Endothelial cell (in vitro differentiated cells): ENCODE data around the gene KCNH3. TPM values are rescaled to one million over a fixed set of nuclear protein-coding genes. Genes with fewer than 3 reads are reported as not detected.
A peak's percentile ranks its signal among the peaks of the same experiment; 100 is the strongest.

Source experiments
- DNase-seq: peaks from one replicate; pipeline ENCODE4 v3.0.0; 2021; ENCODE audit warnings: low spot score
- H3K27ac Mint-ChIP-seq: one replicate; pipeline ENCODE4 v1.8.0; 2021; ENCODE audit warnings: mixed read lengths, inconsistent platforms; ENCODE audit not compliant: unreplicated experiment
- H3K27me3 Mint-ChIP-seq: one replicate; pipeline ENCODE4 v1.8.0; 2021; ENCODE audit warnings: mild to moderate bottlenecking, moderate library complexity, mixed read lengths, inconsistent platforms; ENCODE audit not compliant: unreplicated experiment
- H3K36me3 Mint-ChIP-seq: one replicate; pipeline ENCODE4 v1.8.0; 2021; ENCODE audit warnings: mild to moderate bottlenecking, low read depth, mixed read lengths, inconsistent platforms; ENCODE audit not compliant: unreplicated experiment
- H3K4me1 Mint-ChIP-seq: one replicate; pipeline ENCODE4 v1.8.0; 2021; ENCODE audit warnings: mild to moderate bottlenecking, mixed read lengths, inconsistent platforms; ENCODE audit not compliant: unreplicated experiment
- H3K4me3 Mint-ChIP-seq: one replicate; pipeline ENCODE4 v1.8.0; 2021; ENCODE audit warnings: mild to moderate bottlenecking, mixed read lengths, inconsistent platforms; ENCODE audit not compliant: unreplicated experiment
- H3K9me3 Mint-ChIP-seq: one replicate; pipeline ENCODE4 v1.8.0; 2021; ENCODE audit warnings: mixed read lengths, inconsistent platforms; ENCODE audit not compliant: unreplicated experiment
- total RNA-seq: library from RNA; stranded (reverse); fragmentation: NEBNext Ultra II Directional; extraction: Animal tissue kit (Norgen Biotek cat#: 25700); gene quantifications from one replicate; pipeline ENCODE4 v1.2.1, GENCODE V29; 2021; ENCODE audit not compliant: unreplicated experiment
- TF ChIP-seq, protein P1 (sequence below): fragments of 200-600 bp; sonication (generic); IDR thresholded peaks from one replicate; pipeline ENCODE4 v1.5.0; 2021; ENCODE audit warnings: antibody characterized with exemption; ENCODE audit not compliant: unreplicated experiment

The KCNH3 gene
- total RNA-seq, 1 donor from 2014 or later, result 0.15 TPM

DNA sequence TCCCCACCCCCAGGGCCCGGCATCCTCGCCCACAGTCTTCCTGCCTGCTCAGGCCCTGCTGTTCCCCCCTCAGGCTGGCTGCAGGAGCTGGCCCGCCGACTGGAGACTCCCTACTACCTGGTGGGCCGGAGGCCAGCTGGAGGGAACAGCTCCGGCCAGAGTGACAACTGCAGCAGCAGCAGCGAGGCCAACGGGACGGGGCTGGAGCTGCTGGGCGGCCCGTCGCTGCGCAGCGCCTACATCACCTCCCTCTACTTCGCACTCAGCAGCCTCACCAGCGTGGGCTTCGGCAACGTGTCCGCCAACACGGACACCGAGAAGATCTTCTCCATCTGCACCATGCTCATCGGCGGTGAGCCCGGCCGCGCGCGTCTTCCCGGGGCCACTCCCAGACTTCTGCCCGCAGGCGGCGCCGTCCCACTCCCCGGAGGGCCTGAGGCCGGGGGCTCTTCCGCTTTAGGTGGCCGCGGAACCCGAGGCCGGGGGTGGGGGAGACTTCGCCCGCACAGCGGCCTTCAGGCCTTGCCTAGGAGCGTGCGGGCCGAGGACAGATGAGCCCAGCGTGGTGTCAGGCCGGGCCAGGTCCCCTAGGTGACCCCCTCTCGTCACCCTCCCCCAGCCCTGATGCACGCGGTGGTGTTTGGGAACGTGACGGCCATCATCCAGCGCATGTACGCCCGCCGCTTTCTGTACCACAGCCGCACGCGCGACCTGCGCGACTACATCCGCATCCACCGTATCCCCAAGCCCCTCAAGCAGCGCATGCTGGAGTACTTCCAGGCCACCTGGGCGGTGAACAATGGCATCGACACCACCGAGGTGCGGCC is 10.2 kb downstream of the KCNH3 start:
- TF ChIP-seq, protein P1, sequence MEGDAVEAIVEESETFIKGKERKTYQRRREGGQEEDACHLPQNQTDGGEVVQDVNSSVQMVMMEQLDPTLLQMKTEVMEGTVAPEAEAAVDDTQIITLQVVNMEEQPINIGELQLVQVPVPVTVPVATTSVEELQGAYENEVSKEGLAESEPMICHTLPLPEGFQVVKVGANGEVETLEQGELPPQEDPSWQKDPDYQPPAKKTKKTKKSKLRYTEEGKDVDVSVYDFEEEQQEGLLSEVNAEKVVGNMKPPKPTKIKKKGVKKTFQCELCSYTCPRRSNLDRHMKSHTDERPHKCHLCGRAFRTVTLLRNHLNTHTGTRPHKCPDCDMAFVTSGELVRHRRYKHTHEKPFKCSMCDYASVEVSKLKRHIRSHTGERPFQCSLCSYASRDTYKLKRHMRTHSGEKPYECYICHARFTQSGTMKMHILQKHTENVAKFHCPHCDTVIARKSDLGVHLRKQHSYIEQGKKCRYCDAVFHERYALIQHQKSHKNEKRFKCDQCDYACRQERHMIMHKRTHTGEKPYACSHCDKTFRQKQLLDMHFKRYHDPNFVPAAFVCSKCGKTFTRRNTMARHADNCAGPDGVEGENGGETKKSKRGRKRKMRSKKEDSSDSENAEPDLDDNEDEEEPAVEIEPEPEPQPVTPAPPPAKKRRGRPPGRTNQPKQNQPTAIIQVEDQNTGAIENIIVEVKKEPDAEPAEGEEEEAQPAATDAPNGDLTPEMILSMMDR, result peak; percentile 34
- peaks cover 46% of the 10 kb centered on the region for H3K27me3 Mint-ChIP-seq
- H3K36me3 Mint-ChIP-seq, result peaks cover 6% of the 10 kb centered on the region
- H3K27ac Mint-ChIP-seq, result no peak overlapping the region
- peaks cover 16% of the 10 kb centered on the region for H3K4me1 Mint-ChIP-seq
- no peak overlapping the region for H3K4me3 Mint-ChIP-seq
- H3K9me3 Mint-ChIP-seq, result no peaks in the 10 kb centered on the region
- peak; percentile 61 for DNase-seq

DNA sequence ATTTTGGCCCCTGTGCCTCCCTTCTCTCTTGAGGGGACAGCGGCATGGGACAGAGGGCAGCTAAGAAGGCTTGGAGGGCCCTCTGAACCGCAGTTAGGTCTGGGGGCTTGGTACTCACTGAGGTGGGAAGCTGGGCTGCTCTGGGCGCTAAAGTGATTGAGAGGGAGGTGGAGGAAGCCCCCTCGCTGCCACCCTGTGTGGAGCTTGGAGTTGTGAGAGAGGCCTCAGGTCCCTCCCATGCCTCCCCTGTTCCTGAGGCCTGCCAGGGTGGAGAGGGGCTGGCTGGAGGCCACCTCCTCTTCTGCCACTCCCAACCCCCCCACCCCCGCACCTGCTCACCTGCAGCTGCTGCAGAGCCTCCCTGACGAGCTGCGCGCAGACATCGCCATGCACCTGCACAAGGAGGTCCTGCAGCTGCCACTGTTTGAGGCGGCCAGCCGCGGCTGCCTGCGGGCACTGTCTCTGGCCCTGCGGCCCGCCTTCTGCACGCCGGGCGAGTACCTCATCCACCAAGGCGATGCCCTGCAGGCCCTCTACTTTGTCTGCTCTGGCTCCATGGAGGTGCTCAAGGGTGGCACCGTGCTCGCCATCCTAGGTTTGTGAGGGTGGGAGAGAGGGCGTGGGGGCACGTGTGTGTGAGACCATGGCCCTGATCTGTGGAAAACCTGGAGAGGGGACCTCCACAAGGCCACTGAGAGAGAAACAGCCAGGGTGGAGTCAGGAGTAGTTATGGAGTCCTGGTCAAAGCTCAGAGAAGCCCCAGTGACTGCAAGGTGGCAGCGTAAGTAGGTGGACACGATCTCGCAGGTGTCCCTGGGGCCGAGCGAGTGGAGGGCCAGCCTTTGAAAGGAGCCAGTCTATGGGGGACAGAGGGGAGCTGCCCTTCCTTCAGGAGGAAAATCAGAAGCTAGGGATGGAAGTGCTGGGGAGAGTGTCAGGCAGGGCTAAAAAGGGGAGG is 11.2 kb downstream of the KCNH3 start:
- TF ChIP-seq, protein P1, result no peak
- peaks cover 10% of the 10 kb centered on the region for H3K4me1 Mint-ChIP-seq

DNA sequence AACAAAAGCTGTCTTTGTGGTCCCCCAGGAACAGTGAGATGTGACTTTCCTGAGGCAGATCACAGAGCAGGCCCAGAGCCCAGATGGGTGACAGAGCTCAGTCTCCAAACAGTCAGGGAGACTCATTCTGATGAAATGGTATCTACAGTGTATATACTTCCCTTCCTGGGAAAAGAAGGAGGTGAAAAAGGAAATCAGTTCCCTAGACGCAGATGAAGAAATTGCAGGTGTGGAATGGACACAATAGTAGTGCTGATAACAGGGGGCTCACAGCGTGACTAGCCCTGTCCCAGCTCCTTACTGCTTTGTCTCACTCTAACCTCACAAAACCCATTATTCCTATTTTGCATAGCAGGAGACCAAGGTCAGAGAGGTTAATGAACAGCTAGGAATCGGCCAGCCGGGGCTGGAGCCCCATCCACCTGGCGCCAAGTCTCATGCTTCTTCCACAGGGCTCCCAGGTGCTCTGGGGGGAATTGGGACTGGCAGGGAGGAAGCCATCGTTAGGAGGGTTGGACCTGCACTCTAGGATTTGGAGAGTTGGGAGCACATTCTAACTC is 11.9 kb downstream of the KCNH3 start:
- Mint-ChIP-seq H3K27me3 (peaks cover 37% of the 10 kb centered on the region), H3K4me3 (no peak overlapping the region), H3K4me1 (peaks cover 10% of the 10 kb centered on the region), H3K36me3 (no peaks in the 10 kb centered on the region), H3K9me3 (no peaks in the 10 kb centered on the region), H3K27ac (no peak overlapping the region)
- DNase-seq, result no peak
- TF ChIP-seq, protein P1, result no peak

More for the DNA sequence above, 11.2 kb downstream of the KCNH3 start:
- H3K9me3 Mint-ChIP-seq, result no peaks in the 10 kb centered on the region
- peaks cover 1% of the 10 kb centered on the region for H3K36me3 Mint-ChIP-seq
- H3K27me3 Mint-ChIP-seq, result peaks cover 41% of the 10 kb centered on the region
- no peak overlapping the region for H3K4me3 Mint-ChIP-seq
- H3K27ac Mint-ChIP-seq, result no peak overlapping the region
- no peak for DNase-seq

DNA sequence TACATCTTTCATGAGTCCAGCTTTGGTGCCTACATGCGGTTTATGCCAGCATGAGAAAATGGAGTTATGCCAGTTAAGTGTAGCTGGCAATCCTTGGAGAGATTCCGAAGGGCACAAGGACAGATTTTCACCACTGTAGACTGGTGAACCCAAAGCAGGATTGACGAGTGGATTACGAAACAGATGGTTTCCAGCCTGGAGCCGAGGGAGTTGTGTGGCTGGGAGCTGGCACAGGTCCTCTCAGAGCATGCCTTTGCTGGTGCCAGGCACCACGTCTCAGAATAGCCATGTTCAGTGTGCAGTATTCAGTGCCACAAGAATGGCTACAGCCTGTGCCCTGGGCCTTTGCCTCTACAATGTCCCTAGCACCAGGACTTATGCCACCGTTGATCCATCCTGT is 13.2 kb downstream of the KCNH3 start:
- TF ChIP-seq, protein P1, result no peak
- no peak for DNase-seq
- Mint-ChIP-seq H3K4me1 (peaks cover 12% of the 10 kb centered on the region), H3K9me3 (no peaks in the 10 kb centered on the region), H3K27ac (no peak overlapping the region), H3K27me3 (peaks cover 28% of the 10 kb centered on the region), H3K36me3 (peaks cover 4% of the 10 kb centered on the region), H3K4me3 (no peak overlapping the region)
